ENCODE measurements around the gene CDK5R2.
"Not testable (repeated sequence)": the region's sequence is repeated elsewhere in the genome, so short reads cannot be mapped to it uniquely, and the experiment has no call there.

CDK5R2 gene

DNA sequence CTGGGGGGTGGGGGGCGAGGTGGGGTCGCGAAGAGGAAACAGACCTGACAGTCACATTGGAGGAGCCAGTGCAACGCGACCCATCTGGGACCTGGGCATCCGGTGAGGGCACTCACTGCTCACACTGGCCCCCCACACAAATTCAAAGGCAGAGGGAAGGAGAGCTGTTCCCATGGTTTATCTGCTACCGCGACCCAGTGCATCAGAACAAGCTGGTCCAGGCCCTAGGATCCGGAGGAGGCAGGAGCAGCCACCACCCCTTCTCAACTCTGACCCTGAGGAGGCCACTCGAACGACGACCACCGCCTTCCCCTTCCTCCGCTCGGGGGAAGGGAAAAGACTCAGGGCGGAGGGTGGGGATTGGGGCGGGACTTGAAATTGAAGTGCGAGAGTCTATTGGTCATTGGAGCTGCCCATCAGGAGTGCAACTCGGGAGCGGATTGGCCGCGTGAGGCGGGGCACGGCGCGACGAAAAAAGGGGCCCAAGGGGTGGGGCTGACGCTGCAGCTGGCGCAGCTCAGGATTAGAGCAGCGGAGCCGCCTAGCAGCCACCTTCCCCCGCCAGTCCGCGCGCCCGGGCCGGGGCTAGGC is at the start of gene CDK5R2:
Gene CDK5R2, plus strand, starts transcription at position 526 of the 591 bp plus-strand sequence. CDS start 155 bp downstream, outside the sequence.
- DNase-seq: peak; percentile 73

DNA sequence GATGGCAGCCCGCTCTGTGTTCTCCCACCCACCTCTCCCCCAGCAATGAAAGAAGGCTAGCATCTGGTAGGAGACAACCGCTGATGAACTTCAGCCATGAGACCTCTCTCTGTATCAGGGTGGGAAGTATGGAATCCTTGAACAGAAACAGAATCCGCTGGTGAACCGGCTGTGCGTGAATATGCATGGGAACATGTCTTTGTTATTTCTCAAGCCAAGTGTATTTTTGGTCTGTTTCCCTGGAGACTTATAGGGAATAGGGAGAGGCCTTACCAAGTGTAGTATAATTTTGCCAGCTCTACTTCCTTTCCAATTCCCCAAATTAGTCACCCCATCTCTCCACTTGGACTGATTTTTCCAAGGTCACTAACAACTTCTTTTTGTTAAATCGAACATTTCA is 48.7 kb upstream of the CDK5R2 start:
- no peak for DNase-seq

DNA sequence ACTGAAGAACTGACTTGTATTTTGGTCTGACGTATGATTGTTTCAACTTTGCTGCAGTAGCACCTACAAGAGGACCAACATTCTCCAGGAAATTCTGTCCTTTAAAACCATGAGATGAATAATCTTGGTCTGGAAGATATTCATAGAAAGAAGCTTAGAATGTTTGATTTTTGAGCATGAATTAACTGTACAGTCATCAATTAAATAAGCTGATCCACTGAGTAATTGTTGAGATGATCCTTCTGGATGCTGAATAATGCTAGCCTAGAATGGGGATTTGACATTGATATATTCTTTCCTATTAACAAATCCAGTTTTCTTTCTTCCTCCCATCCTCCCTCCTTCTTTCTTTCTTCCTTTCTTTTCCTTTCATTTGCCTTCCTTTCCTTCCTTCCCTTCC is 39.0 kb upstream of the CDK5R2 start:
- DNase-seq: no peak

DNA sequence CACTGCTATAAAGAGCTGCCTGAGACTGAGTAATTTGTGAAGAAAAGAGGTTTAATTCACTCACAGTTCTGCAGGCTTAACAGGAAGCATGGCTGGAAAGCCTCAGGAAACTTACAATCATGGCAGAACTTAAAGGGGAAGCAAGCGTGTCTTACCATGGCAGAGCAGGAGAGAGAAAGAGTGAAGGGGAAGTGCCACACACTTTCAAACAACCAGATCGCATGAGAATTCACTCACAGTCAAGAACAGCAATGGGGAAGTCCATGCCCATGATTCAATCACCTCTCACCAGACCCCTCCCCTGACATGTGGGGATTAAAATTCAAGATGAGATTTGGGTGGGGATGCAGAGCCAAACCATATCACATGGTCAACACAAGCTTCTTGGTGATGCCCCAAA is 34.7 kb upstream of the CDK5R2 start:
- DNase-seq: no peak

GRCh38 chr2:218925434-218925833 is 34.0 kb upstream of the CDK5R2 start:
- no peak for DNase-seq

GRCh38 chr2:218927422-218927821 is 32.0 kb upstream of the CDK5R2 start:
- DNase-seq: no peak

DNA sequence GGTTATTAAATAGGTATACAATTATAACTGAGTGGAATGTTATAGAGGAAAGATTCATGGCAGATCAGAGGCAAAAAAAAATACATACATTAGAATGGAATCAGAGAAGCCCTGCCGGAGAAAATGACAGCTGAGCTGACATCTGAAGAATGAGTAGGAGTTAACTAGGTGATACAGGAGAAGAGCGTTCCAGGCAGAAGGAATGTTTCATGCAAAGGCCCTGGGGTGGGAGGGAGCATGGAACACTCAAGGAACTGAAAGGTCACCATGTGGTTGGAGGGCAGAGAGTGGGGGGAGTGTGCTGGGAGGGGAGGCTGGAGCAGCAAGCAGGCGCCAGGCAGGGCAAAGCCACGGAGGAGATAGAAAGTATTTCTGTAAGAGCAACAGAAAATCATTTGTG is 31.6 kb upstream of the CDK5R2 start:
- DNase-seq: no peak

DNA sequence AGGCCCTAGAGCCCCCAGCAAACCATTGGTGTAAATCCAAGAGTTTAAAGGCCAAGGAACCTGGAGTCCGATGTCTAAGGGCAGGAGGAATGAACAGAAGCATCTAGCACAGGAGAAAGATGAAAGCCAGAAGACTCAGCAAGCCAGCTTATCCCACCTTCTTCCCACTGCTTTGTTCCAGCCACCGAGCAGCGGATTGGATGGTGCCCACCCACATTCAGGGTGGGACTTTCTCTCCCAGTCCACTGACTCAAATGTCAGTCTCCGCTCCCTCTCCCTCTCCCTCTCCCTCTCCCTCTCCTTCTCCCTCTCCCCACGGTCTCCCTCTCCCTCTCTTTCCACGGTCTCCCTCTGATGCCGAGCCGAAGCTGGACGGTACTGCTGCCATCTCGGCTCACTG is 29.0 kb upstream of the CDK5R2 start:
- DNase-seq: not testable (repeated sequence)

- DNase-seq: not testable (repeated sequence)
These were observed 27.7 kb upstream of the CDK5R2 start for GRCh38 chr2:218931751-218932150.

GRCh38 chr2:218944759-218945404 is 14.6 kb upstream of the CDK5R2 start:
- no peak for DNase-seq

GRCh38 chr2:218946621-218947020 is 12.8 kb upstream of the CDK5R2 start:
- DNase-seq: no peak

- no peak for DNase-seq
These were observed 7.3 kb upstream of the CDK5R2 start for GRCh38 chr2:218952160-218952559.

GRCh38 chr2:218953366-218953954 is 6.0 kb upstream of the CDK5R2 start:
- DNase-seq: no peak

DNA sequence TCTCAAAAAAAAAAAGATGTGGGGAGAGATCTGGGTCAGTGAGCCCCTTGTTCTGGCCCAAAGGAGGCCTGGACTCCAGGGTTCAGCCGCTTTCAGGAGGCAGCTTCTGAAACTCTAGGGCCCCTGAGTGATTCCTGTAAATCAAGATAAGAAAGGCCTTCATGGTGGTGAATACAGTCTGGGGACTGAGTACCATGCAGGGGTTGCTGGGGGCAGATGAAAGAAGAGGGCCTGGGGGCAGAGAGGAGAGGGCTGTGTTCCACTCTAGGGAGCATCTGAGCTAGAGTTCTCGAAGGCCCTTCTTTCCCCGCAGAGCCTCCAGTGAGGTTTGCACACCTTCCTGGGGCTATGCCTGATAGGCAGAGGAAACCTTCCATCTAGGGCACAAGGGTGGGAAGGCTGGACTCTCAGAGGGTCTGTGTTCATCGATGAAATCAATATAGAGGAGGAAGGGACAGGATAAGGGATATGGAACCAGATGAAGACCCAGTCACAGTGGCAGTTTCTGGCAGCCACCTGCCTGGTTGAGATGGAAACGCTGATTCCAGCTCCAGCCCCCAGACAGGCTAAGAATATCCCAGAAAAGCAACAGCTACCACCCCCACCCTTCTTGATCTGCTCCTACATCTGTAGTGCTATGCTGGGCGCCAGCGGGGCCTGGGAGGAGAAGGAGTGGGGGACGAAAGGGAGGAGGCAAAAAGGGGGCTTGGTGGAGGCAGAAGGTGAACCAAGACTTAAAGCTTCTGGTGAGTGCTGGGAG is 4.7 kb upstream of the CDK5R2 start:
- DNase-seq: no peak

GRCh38 chr2:218956039-218956438 is 3.4 kb upstream of the CDK5R2 start:
- no peak for DNase-seq

DNA sequence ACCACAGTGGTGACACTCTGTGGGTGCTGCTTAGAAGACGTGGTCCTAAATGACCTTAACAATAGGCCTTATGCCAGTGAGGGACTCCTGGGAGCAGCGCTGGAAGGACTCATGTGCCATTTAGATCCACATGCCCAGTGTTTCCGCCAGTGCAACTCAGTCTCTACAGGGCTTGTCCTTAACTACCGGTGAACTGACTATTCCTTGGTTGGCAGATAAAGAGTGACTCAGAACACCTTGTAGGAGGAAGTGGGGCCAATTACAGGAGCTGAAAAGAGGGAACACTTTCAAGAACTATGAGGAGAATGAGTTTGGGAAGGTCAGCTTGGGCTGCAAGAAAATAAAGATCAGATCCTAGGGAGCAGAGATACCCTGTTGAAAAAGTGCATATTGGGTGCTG is 1.8 kb upstream of the CDK5R2 start:
- no peak for DNase-seq

DNA sequence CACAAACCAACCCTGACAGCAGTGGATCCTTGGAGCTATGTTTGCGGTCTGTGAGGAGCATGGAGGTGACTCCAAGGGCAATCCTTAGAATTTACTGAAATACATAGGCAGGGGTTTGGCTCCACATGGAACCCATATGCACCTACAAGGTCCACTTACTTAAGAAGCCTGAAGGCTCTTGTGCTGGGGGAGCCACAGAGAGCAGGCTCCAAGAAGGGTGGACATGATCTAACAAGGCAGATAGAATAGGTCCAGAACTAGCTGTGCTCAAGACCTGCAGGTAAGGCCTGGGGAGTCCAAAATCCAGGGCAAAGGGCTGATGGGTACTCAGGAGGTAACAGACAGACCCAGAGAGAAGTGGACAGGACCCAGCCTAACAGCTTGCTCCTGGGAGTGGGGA is 1.2 kb upstream of the CDK5R2 start:
- DNase-seq: no peak

- no peak for DNase-seq
These were observed 369 bp downstream of the CDK5R2 start for GRCh38 chr2:218959761-218960308.

- DNase-seq: no peak
These were observed 1.1 kb downstream of the CDK5R2 start for GRCh38 chr2:218960309-218961165.

- no peak for DNase-seq
These were observed 1.8 kb downstream of the CDK5R2 start for GRCh38 chr2:218961229-218961628.

- no peak for DNase-seq
These were observed 2.4 kb downstream of the CDK5R2 start for GRCh38 chr2:218961651-218962570.

All from DMS 273 treated with DMSO at 0.1 percent for 48 hours (cell line).